Stimulated activated naive CD8-positive, alpha-beta T cell treated with anti-CD3 and anti-CD28 coated beads, Interleukin-15, amount 100 ng/mL, for 72 hours (primary cell): ENCODE measurements around the gene GP1BA.

Source experiments
- ATAC-seq: fragments of 150-1000 bp; cut with Tn5 transposase; 2 replicates; pipeline ENCODE4 v1.10.0; 2021; ENCODE audit warnings: mild to moderate bottlenecking, moderate library complexity
- DNase-seq, 2 donors: peaks; one replicate each; pipeline ENCODE4 v3.0.0; 2021 to 2022
- H3K27ac Mint-ChIP-seq, 2 donors: one replicate each; pipeline ENCODE4 v1.8.0; 2022; ENCODE audit warnings: mild to moderate bottlenecking in 2 of 2, mixed read lengths in 2 of 2, moderate library complexity in 2 of 2
- H3K27me3 Mint-ChIP-seq: one replicate; pipeline ENCODE4 v1.8.0; 2022; ENCODE audit warnings: mixed read lengths
- H3K4me1 Mint-ChIP-seq: one replicate; pipeline ENCODE4 v1.8.0; 2022; ENCODE audit warnings: mild to moderate bottlenecking, mixed read lengths
- H3K4me3 Mint-ChIP-seq, 2 donors: one replicate each; pipeline ENCODE4 v1.8.0; 2022; ENCODE audit warnings: mild to moderate bottlenecking in 2 of 2, mixed read lengths in 2 of 2, moderate library complexity in 1 of 2
- H3K9me3 Mint-ChIP-seq, 2 donors: one replicate each; pipeline ENCODE4 v1.8.0; 2022; ENCODE audit warnings: mixed read lengths in 2 of 2

Gene GP1BA

GRCh38 chr17:4969047-4969550 lies 37.0 kb downstream of the GP1BA start:
- peaks cover 0 to 7% of the 10 kb centered on the region in 2 donors for H3K9me3 Mint-ChIP-seq
- H3K4me3 Mint-ChIP-seq = no peak overlapping the region
- H3K27me3 Mint-ChIP-seq = no peaks in the 10 kb centered on the region
- H3K27ac Mint-ChIP-seq = no peak overlapping the region
- peak; percentile 73 for ATAC-seq
- peak; percentile 77 to 84 for DNase-seq
- H3K4me1 Mint-ChIP-seq = peaks cover 24% of the 10 kb centered on the region

- H3K4me3 Mint-ChIP-seq = no peak overlapping the region
- peaks cover 24% of the 10 kb centered on the region for H3K4me1 Mint-ChIP-seq
Observed at GRCh38 chr17:4969551-4970173, 37.6 kb downstream of the GP1BA start.

GRCh38 chr17:4970273-4970672 lies 38.2 kb downstream of the GP1BA start:
- H3K4me3 Mint-ChIP-seq = no peak overlapping the region
- DNase-seq (no peak), ATAC-seq (no peak)
- H3K9me3 Mint-ChIP-seq = peaks cover 0 to 3% of the 10 kb centered on the region in 2 donors
- no peaks in the 10 kb centered on the region for H3K27me3 Mint-ChIP-seq
- H3K27ac Mint-ChIP-seq = no peak overlapping the region
- peaks cover 21% of the 10 kb centered on the region for H3K4me1 Mint-ChIP-seq

More at GRCh38 chr17:4969551-4970173, 37.6 kb downstream of the GP1BA start:
- H3K27ac Mint-ChIP-seq = no peak overlapping the region
- no peaks in the 10 kb centered on the region for H3K27me3 Mint-ChIP-seq
- DNase-seq (peak in 1 of 2 donors; percentile 73), ATAC-seq (peak; percentile 49)
- peaks cover 0 to 7% of the 10 kb centered on the region in 2 donors for H3K9me3 Mint-ChIP-seq

- H3K4me3 Mint-ChIP-seq = no peak overlapping the region
- H3K27me3 Mint-ChIP-seq = no peaks in the 10 kb centered on the region
- no peaks in the 10 kb centered on the region for H3K9me3 Mint-ChIP-seq
- no peak for DNase-seq
- no peak for ATAC-seq
- peak overlapping the region in 1 of 2 donors; percentile 66 for H3K27ac Mint-ChIP-seq
- H3K4me1 Mint-ChIP-seq = peaks cover 7% of the 10 kb centered on the region
Observed at GRCh38 chr17:4971826-4972225, 39.7 kb downstream of the GP1BA start.

- peaks cover 7% of the 10 kb centered on the region for H3K4me1 Mint-ChIP-seq
- DNase-seq = no peak
Observed at GRCh38 chr17:4972322-4972721, 40.2 kb downstream of the GP1BA start.

GRCh38 chr17:4972752-4973151 lies 40.7 kb downstream of the GP1BA start:
- ATAC-seq = no peak
- no peaks in the 10 kb centered on the region for H3K9me3 Mint-ChIP-seq
- H3K27me3 Mint-ChIP-seq = no peaks in the 10 kb centered on the region
- H3K4me3 Mint-ChIP-seq = no peak overlapping the region
- peaks cover 7% of the 10 kb centered on the region for H3K4me1 Mint-ChIP-seq
- no peak overlapping the region for H3K27ac Mint-ChIP-seq
- DNase-seq = no peak

More at GRCh38 chr17:4972322-4972721, 40.2 kb downstream of the GP1BA start:
- H3K9me3 Mint-ChIP-seq = no peaks in the 10 kb centered on the region
- H3K4me3 Mint-ChIP-seq = no peak overlapping the region
- H3K27ac Mint-ChIP-seq = no peak overlapping the region
- H3K27me3 Mint-ChIP-seq = no peaks in the 10 kb centered on the region
- no peak for ATAC-seq

- no peaks in the 10 kb centered on the region for H3K27me3 Mint-ChIP-seq
- DNase-seq (no peak), ATAC-seq (no peak)
- peaks cover 7% of the 10 kb centered on the region for H3K4me1 Mint-ChIP-seq
- H3K4me3 Mint-ChIP-seq = no peak overlapping the region
- H3K27ac Mint-ChIP-seq = peak overlapping the region; percentile 49 to 71
- no peaks in the 10 kb centered on the region for H3K9me3 Mint-ChIP-seq
Observed at GRCh38 chr17:4973256-4974114, 41.4 kb downstream of the GP1BA start.

GRCh38 chr17:4974115-4974670 lies 42.1 kb downstream of the GP1BA start:
- no peak for DNase-seq
- no peak for ATAC-seq
- Mint-ChIP-seq H3K4me3 (no peak overlapping the region), H3K27me3 (no peaks in the 10 kb centered on the region), H3K27ac (peak overlapping the region; percentile 49 to 71), H3K9me3 (no peaks in the 10 kb centered on the region), H3K4me1 (peaks cover 7% of the 10 kb centered on the region)

GRCh38 chr17:4978726-4979125 lies 46.6 kb downstream of the GP1BA start:
- peaks cover 24% of the 10 kb centered on the region for H3K4me1 Mint-ChIP-seq
- H3K27ac Mint-ChIP-seq = no peak overlapping the region
- DNase-seq (no peak), ATAC-seq (no peak)
- H3K4me3 Mint-ChIP-seq = no peak overlapping the region
- no peaks in the 10 kb centered on the region for H3K27me3 Mint-ChIP-seq
- H3K9me3 Mint-ChIP-seq = no peaks in the 10 kb centered on the region

- Mint-ChIP-seq H3K9me3 (no peaks in the 10 kb centered on the region), H3K4me3 (peak overlapping the region in 1 of 2 donors; percentile 11), H3K27me3 (no peaks in the 10 kb centered on the region), H3K4me1 (peaks cover 24% of the 10 kb centered on the region), H3K27ac (peak overlapping the region in 1 of 2 donors; percentile 59)
- ATAC-seq (peak; percentile 84), DNase-seq (peak; percentile 43 to 57)
Observed at GRCh38 chr17:4980644-4981216, 48.7 kb downstream of the GP1BA start.

- ATAC-seq (no peak), DNase-seq (no peak)
- Mint-ChIP-seq H3K4me3 (no peak overlapping the region), H3K4me1 (peaks cover 37% of the 10 kb centered on the region), H3K27ac (no peak overlapping the region), H3K27me3 (no peaks in the 10 kb centered on the region), H3K9me3 (no peaks in the 10 kb centered on the region)
Observed at GRCh38 chr17:4982305-4982704, 50.2 kb downstream of the GP1BA start.
